Smooth muscle cell (in vitro differentiated cells): ENCODE measurements around the gene LATS2. TPM values are rescaled to one million over a fixed set of nuclear protein-coding genes. Genes with fewer than 3 reads are reported as not detected.

ENCODE experiments used
- DNase-seq: peaks from one replicate; lab custom pipeline; 2025; ENCODE audit not compliant: unreplicated experiment; lab: John Stamatoyannopoulos, UW
- H2AFZ ChIP-seq: fragments of 200-600 bp; sonication (generic); 2 replicates; pipeline ENCODE4 v1.6.0; 2016; ENCODE audit warnings: antibody characterized with exemption, low read depth, mild to moderate bottlenecking
- H3F3A ChIP-seq: fragments of 200-600 bp; sonication (generic); 2 replicates; pipeline ENCODE4 v1.6.0; 2017; ENCODE audit warnings: antibody characterized with exemption, low read depth
- H3K27ac ChIP-seq: fragments of 200-600 bp; sonication (generic); 2 replicates; pipeline ENCODE4 v1.5.1; 2016; ENCODE audit warnings: low read depth, mild to moderate bottlenecking
- H3K27me3 ChIP-seq: fragments of 200-600 bp; sonication (generic); 2 replicates; pipeline ENCODE4 v1.6.1; 2016; ENCODE audit warnings: low read depth, mild to moderate bottlenecking
- H3K36me3 ChIP-seq: fragments of 200-600 bp; sonication (generic); 2 replicates; pipeline ENCODE4 v1.5.1; 2016; ENCODE audit warnings: low read depth
- H3K4me1 ChIP-seq: fragments of 200-600 bp; sonication (generic); 2 replicates; pipeline ENCODE4 v1.5.1; 2016; ENCODE audit warnings: low read depth
- H3K4me2 ChIP-seq: fragments of 200-600 bp; sonication (generic); 2 replicates; pipeline ENCODE4 v1.6.0; 2016; ENCODE audit warnings: mild to moderate bottlenecking
- H3K4me3 ChIP-seq: fragments of 200-600 bp; sonication (generic); 2 replicates; pipeline ENCODE4 v1.5.1; 2016; ENCODE audit warnings: mild to moderate bottlenecking
- H3K79me2 ChIP-seq: fragments of 200-600 bp; sonication (generic); 2 replicates; pipeline ENCODE4 v1.6.0; 2016; ENCODE audit warnings: low read depth, mild to moderate bottlenecking
- H3K9ac ChIP-seq: fragments of 200-600 bp; sonication (generic); 2 replicates; pipeline ENCODE4 v1.6.0; 2016; ENCODE audit warnings: low read depth
- H3K9me3 ChIP-seq: fragments of 200-600 bp; sonication (generic); replicated peaks from 2 replicates; pipeline ENCODE4 v1.5.1; 2016; ENCODE audit warnings: low read depth
- H4K20me1 ChIP-seq: fragments of 200-600 bp; sonication (generic); 2 replicates; pipeline ENCODE4 v1.6.0; 2016; ENCODE audit warnings: low read depth
- CTCF ChIP-seq: fragments of 200-600 bp; sonication (generic); IDR thresholded peaks from 2 replicates; pipeline ENCODE4 v1.5.1; 2017; ENCODE audit warnings: borderline replicate concordance, mild to moderate bottlenecking, antibody characterized with exemption; ENCODE audit not compliant: insufficient read depth, poor library complexity, severe bottlenecking
- WGBS: methylation state at CpG from one replicate; pipeline ENCODE4 v1.1.7; 2016; ENCODE audit warnings: low lambda C conversion rate; 5-methylcytosine and 5-hydroxymethylcytosine counted together
- polyA plus RNA-seq: library from polyadenylated mRNA; unstranded; fragments of >200 nt; fragmentation: Nextera tagmentation; extraction: Ambion mirVana; gene quantifications from 2 replicates; pipeline ENCODE4 v1.2.1, GENCODE V29; 2016
- small RNA-seq: library from RNA; depleted of rRNA; stranded (forward); fragments of <200 nt; gene quantifications from one replicate; pipeline ENCODE3, GENCODE V24; 2014
- total RNA-seq: library from RNA; depleted of rRNA; stranded (reverse); fragments of >200 nt; gene quantifications from 2 replicates; pipeline ENCODE4 v1.2.3, GENCODE V29; 2014

Gene LATS2
- total and polyA plus RNA-seq, 2 experiments from 2014 or later: 6.9 to 20.8 TPM

- H3K36me3 ChIP-seq: no peaks in the 10 kb centered on the region
- no peak overlapping the region for H3K27ac ChIP-seq
- no peaks in the 10 kb centered on the region for H3K9me3 ChIP-seq
- no peaks in the 10 kb centered on the region for H3F3A ChIP-seq
- H3K4me1 ChIP-seq: no peaks in the 10 kb centered on the region
- no peak overlapping the region for H3K4me3 ChIP-seq
- no peak overlapping the region for H3K4me2 ChIP-seq
- 30% methylated on average over 3 of the region's 3 CpGs for WGBS
- no peaks in the 10 kb centered on the region for H3K79me2 ChIP-seq
- no peak overlapping the region for H2AFZ ChIP-seq
- H4K20me1 ChIP-seq: no peaks in the 10 kb centered on the region
- no peak overlapping the region for H3K9ac ChIP-seq
- peak; percentile 88 for TF ChIP-seq CTCF
- no peaks in the 10 kb centered on the region for H3K27me3 ChIP-seq
- no peak for DNase-seq
Observed at GRCh38 chr13:20924758-20925394, 136.5 kb downstream of the LATS2 start.

- Histone ChIP-seq H3K79me2 (no peaks in the 10 kb centered on the region), H3K4me1 (no peaks in the 10 kb centered on the region), H2AFZ (no peak overlapping the region), H3K9me3 (no peaks in the 10 kb centered on the region), H3K36me3 (no peaks in the 10 kb centered on the region), H3K27me3 (no peaks in the 10 kb centered on the region), H3K27ac (no peak overlapping the region), H3K4me2 (no peak overlapping the region), H3K9ac (no peak overlapping the region), H4K20me1 (no peaks in the 10 kb centered on the region), H3F3A (no peaks in the 10 kb centered on the region), H3K4me3 (no peak overlapping the region)
- no peak for TF ChIP-seq CTCF
- DNase-seq: no peak
- 85% methylated on average over 4 of the region's 4 CpGs for WGBS
Observed at GRCh38 chr13:20923272-20923671, 138.1 kb downstream of the LATS2 start.

Small RNA genes lying within 50 kb of the gene (small RNA-seq; reads per million reads assigned to genes)
- gene PPIAP27 (not detected), gene RNU4-9P (0.39 reads per million, percentile 12 among the genes with 10 or more reads in this experiment)

Other genes with a start within 250 kb of the LATS2 start
- 16.2 and 17.7 TPM in 2 replicates for gene XPO4, start 158.8 kb downstream of the LATS2 start, total RNA-seq
- gene XPO4, start 158.8 kb downstream of the LATS2 start, polyA plus RNA-seq: 3.3 and 3.9 TPM in 2 replicates
- gene SAP18, start 78.5 kb upstream of the LATS2 start, total RNA-seq: 95.3 TPM in 2 replicates
- 366 and 394 TPM in 2 replicates for gene SAP18, start 78.5 kb upstream of the LATS2 start, polyA plus RNA-seq
- 5.4 and 6.5 TPM in 2 replicates for gene SKA3, start 115.0 kb upstream of the LATS2 start, total RNA-seq
- gene SKA3, start 115.0 kb upstream of the LATS2 start, polyA plus RNA-seq: 4.9 and 7.2 TPM in 2 replicates
- 16.4 and 18.6 TPM in 2 replicates for gene MRPL57, start 115.1 kb upstream of the LATS2 start, total RNA-seq
- 31.0 and 31.5 TPM in 2 replicates for gene MRPL57, start 115.1 kb upstream of the LATS2 start, polyA plus RNA-seq